IMR-90 (cell line): ENCODE results near the gene GSG1. TPM values are rescaled to one million over a fixed set of nuclear protein-coding genes. Genes with fewer than 3 reads are reported as not detected.

ENCODE experiments used
- ATAC-seq: fragments of 200-7000 bp; cut with Tn5 transposase; 2 replicates; pipeline ENCODE4 v1.9.1; 2020; ENCODE audit warnings: low read depth, mild to moderate bottlenecking, moderate library complexity
- BruUV-seq: library from RNA; stranded (reverse); fragments of 400-500 nt; replicated peaks from 2 replicates; lab custom pipeline; 2021; lab: Mats Ljungman, UMichigan
- CTCF ChIA-PET: fragments of 300-600 bp; formaldehyde crosslinking; extraction: SDS; loops from one replicate; lab custom pipeline; 2021; ENCODE audit warnings: antibody characterized with exemption; lab: Yijun Ruan, JAX
- POLR2A ChIA-PET: fragments of 300-600 bp; sonication (Branson Sonifier 250); formaldehyde crosslinking; loops from one replicate; lab custom pipeline; 2022; ENCODE audit warnings: antibody characterized with exemption; ENCODE audit not compliant: unreplicated experiment; lab: Charles Lee
- DNase-seq: peaks from one replicate; pipeline ENCODE4 v3.0.0; 2013
- H2AFZ ChIP-seq: replicated peaks from 2 replicates; pipeline ENCODE3; 2013; ENCODE audit warnings: low read length, mild to moderate bottlenecking; ENCODE audit not compliant: poor library complexity
- H2AK5ac ChIP-seq: 2 replicates; pipeline ENCODE4 v1.6.1; 2013; ENCODE audit warnings: low read depth, low read length, inconsistent platforms
- H2AK9ac ChIP-seq: replicated peaks from 2 replicates; pipeline ENCODE3; 2013; ENCODE audit warnings: mild to moderate bottlenecking, low read depth, low read length, moderate library complexity; ENCODE audit not compliant: poor library complexity
- H2BK120ac ChIP-seq: 2 replicates; pipeline ENCODE4 v1.6.1; 2013; ENCODE audit warnings: low read depth, low read length, inconsistent platforms
- H2BK15ac ChIP-seq: 3 replicates; pipeline ENCODE4 v1.6.1; 2013; ENCODE audit warnings: low read depth, low read length, inconsistent platforms
- H2BK20ac ChIP-seq: 2 replicates; pipeline ENCODE4 v1.6.1; 2013; ENCODE audit warnings: low read depth, mild to moderate bottlenecking, inconsistent platforms, low read length, moderate library complexity
- H2BK5ac ChIP-seq: 2 replicates; pipeline ENCODE4 v1.6.1; 2013; ENCODE audit warnings: mild to moderate bottlenecking, low read depth, low read length, inconsistent platforms; ENCODE audit not compliant: poor library complexity, severe bottlenecking
- H3K14ac ChIP-seq: replicated peaks from 2 replicates; pipeline ENCODE4 v1.6.1; 2013; ENCODE audit warnings: low read depth, low read length, inconsistent platforms
- H3K18ac ChIP-seq: 2 replicates; pipeline ENCODE4 v1.6.1; 2013; ENCODE audit warnings: low read depth, low read length, control low read depth
- H3K23ac ChIP-seq: 2 replicates; pipeline ENCODE4 v1.6.1; 2013; ENCODE audit warnings: low read depth, low read length, inconsistent platforms
- H3K27ac ChIP-seq: 2 replicates; pipeline ENCODE4 v1.5.1; 2013; ENCODE audit warnings: mild to moderate bottlenecking, control low read depth, low read length; ENCODE audit not compliant: insufficient read depth
- H3K27me3 ChIP-seq: 2 replicates; pipeline ENCODE4 v1.6.1; 2013; ENCODE audit warnings: low read length; ENCODE audit not compliant: control insufficient read depth, insufficient read depth
- H3K36me3 ChIP-seq: 2 replicates; pipeline ENCODE4 v1.6.1; 2013; ENCODE audit warnings: low read length, mixed read lengths; ENCODE audit not compliant: control insufficient read depth, insufficient read depth
- H3K4ac ChIP-seq: 2 replicates; pipeline ENCODE4 v1.6.1; 2013; ENCODE audit warnings: low read depth, low read length, inconsistent platforms
- H3K4me1 ChIP-seq: 2 replicates; pipeline ENCODE4 v1.6.1; 2013; ENCODE audit warnings: low read length, mixed read lengths; ENCODE audit not compliant: control insufficient read depth, insufficient read depth
- H3K4me2 ChIP-seq: 2 replicates; pipeline ENCODE4 v1.6.1; 2013; ENCODE audit warnings: low read depth, mild to moderate bottlenecking, control low read depth, low read length, moderate library complexity
- H3K4me3 ChIP-seq: 2 replicates; pipeline ENCODE4 v1.5.1; 2013; ENCODE audit warnings: low read depth, mild to moderate bottlenecking, control low read depth, low read length, moderate library complexity; ENCODE audit not compliant: insufficient read depth
- H3K56ac ChIP-seq: 2 replicates; pipeline ENCODE4 v1.6.1; 2013; ENCODE audit warnings: low read length, inconsistent platforms; ENCODE audit not compliant: insufficient read depth; ENCODE audit errors: extremely low read depth
- H3K79me1 ChIP-seq, 2 experiments: 2 replicates each; pipeline ENCODE4 v1.6.1; 2013; ENCODE audit warnings: low read length in 2 of 2, inconsistent platforms in 1 of 2, low read depth in 1 of 2
- H3K9ac ChIP-seq: 2 replicates; pipeline ENCODE4 v1.6.1; 2013; ENCODE audit warnings: low read depth, low read length, control low read depth
- H3K9me1 ChIP-seq: 2 replicates; pipeline ENCODE4 v1.6.1; 2013; ENCODE audit warnings: low read length, inconsistent platforms; ENCODE audit not compliant: insufficient read depth
- H3K9me3 ChIP-seq: 2 replicates; pipeline ENCODE4 v1.6.1; 2013; ENCODE audit warnings: low read length; ENCODE audit not compliant: control insufficient read depth, insufficient read depth
- H4K20me1 ChIP-seq: 2 replicates; pipeline ENCODE4 v1.6.1; 2013; ENCODE audit warnings: low read length, inconsistent platforms; ENCODE audit not compliant: insufficient read depth
- H4K5ac ChIP-seq: 2 replicates; pipeline ENCODE4 v1.6.1; 2013; ENCODE audit warnings: mild to moderate bottlenecking, low read depth, low read length, control low read depth
- H4K8ac ChIP-seq, 2 experiments: 2 replicates each; pipeline ENCODE4 v1.6.1; 2013; ENCODE audit warnings: low read depth in 2 of 2, low read length in 2 of 2, control low read depth in 1 of 2, inconsistent platforms in 1 of 2
- H4K91ac ChIP-seq: 2 replicates; pipeline ENCODE4 v1.6.1; 2013; ENCODE audit warnings: low read depth, low read length, inconsistent platforms; ENCODE audit not compliant: insufficient read depth
- BHLHE40 ChIP-seq: fragments of 150-350 bp; IDR thresholded peaks from 2 replicates; pipeline ENCODE4 v1.6.1; 2016; ENCODE audit warnings: mild to moderate bottlenecking, low read depth, low read length
- CHD1 ChIP-seq: IDR thresholded peaks from 2 replicates; pipeline ENCODE4 v1.6.1; 2012; ENCODE audit warnings: low read depth, low read length, improper control_type of control experiment
- FOS ChIP-seq: fragments of 150-350 bp; IDR thresholded peaks from 2 replicates; pipeline ENCODE4 v1.6.1; 2016; ENCODE audit warnings: low read depth, low read length
- MAFK ChIP-seq: IDR thresholded peaks from 2 replicates; pipeline ENCODE4 v1.6.1; 2012; ENCODE audit warnings: low read depth, low read length, improper control_type of control experiment
- MAZ ChIP-seq: IDR thresholded peaks from 2 replicates; pipeline ENCODE4 v1.6.1; 2012; ENCODE audit warnings: low read depth, mild to moderate bottlenecking, low read length, improper control_type of control experiment, moderate library complexity, borderline replicate concordance
- MXI1 ChIP-seq: IDR thresholded peaks from 2 replicates; pipeline ENCODE4 v1.6.1; 2012; ENCODE audit warnings: low read depth, mild to moderate bottlenecking, low read length, moderate library complexity, borderline replicate concordance
- NFE2L2 ChIP-seq: fragments of 150-350 bp; IDR thresholded peaks from 2 replicates; pipeline ENCODE4 v1.6.1; 2016; ENCODE audit warnings: low read depth, mild to moderate bottlenecking, low read length
- POLR2A ChIP-seq: IDR thresholded peaks from 2 replicates; pipeline ENCODE4 v1.6.1; 2012; ENCODE audit warnings: mild to moderate bottlenecking, low read depth, low read length
- RAD21 ChIP-seq: IDR thresholded peaks from 2 replicates; pipeline ENCODE4 v1.6.1; 2012; ENCODE audit warnings: low read length, improper control_type of control experiment
- RCOR1 ChIP-seq: IDR thresholded peaks from 2 replicates; pipeline ENCODE4 v1.6.1; 2012; ENCODE audit warnings: mild to moderate bottlenecking, low read length, improper control_type of control experiment; ENCODE audit not compliant: insufficient replicate concordance
- RFX5 ChIP-seq: IDR thresholded peaks from 2 replicates; pipeline ENCODE4 v1.8.0; 2012; ENCODE audit warnings: low read depth, mild to moderate bottlenecking, low read length, moderate library complexity
- SMC3 ChIP-seq: fragments of 150-350 bp; IDR thresholded peaks from 2 replicates; pipeline ENCODE4 v1.6.1; 2016; ENCODE audit warnings: low read depth, mild to moderate bottlenecking, antibody characterized with exemption, low read length, moderate library complexity
- WGBS, 2 experiments: methylation state at CpG; one replicate each; pipeline versions ENCODE4 v1.1.5 to v1.1.7; 2013; ENCODE audit warnings: missing lambda C conversion rate in 2 of 2; ENCODE audit not compliant: insufficient read length in 1 of 2; ENCODE audit errors: extremely low coverage in 2 of 2; 5-methylcytosine and 5-hydroxymethylcytosine counted together
- dilution Hi-C: fragments of 300-500 bp; cut with HindIII; formaldehyde crosslinking; loops from one replicate; pipeline ENCODE4 v1.14.3; 2018; ENCODE audit warnings: low sequenced_read_pairs; ENCODE audit not compliant: unreplicated experiment
- in situ Hi-C: fragments of 300-500 bp; cut with MboI; formaldehyde crosslinking; loops from 3 replicates; pipeline ENCODE4 v1.14.3; 2019; ENCODE audit warnings: low sequenced_read_pairs, inconsistent platforms, mixed read lengths
- intact Hi-C: fragments of 100-400 bp; cut with micrococcal nuclease; formaldehyde crosslinking; loops from 2 replicates; pipeline ENCODE4 v1.10.0; 2022
- polyA plus RNA-seq, 3 experiments: library from polyadenylated mRNA; depleted of rRNA; stranded (reverse); fragments of >200 nt; gene quantifications; 2 replicates each; pipeline ENCODE4 v1.2.3, GENCODE V29; 2012; ENCODE audit warnings: low replicate concordance in 1 of 3
- total RNA-seq: library from RNA; depleted of rRNA; stranded (reverse); fragments of >200 nt; gene quantifications from 2 replicates; pipeline ENCODE4 v1.2.3, GENCODE V29; 2012
- TF ChIP-seq, protein P1 (sequence below): conservative IDR thresholded peaks from 2 replicates; pipeline ENCODE4 v1.5.1; 2012; ENCODE audit warnings: mild to moderate bottlenecking, low read depth, low read length, improper control_type of control experiment
- TF ChIP-seq, protein P2 (sequence below): fragments of 150-350 bp; IDR thresholded peaks from 2 replicates; pipeline ENCODE4 v1.6.1; 2017; ENCODE audit warnings: mild to moderate bottlenecking, antibody characterized with exemption, low read length, low read depth

GSG1 gene
- total and polyA plus RNA-seq, 2 of the 4 experiments (the other 2 are of a cell fraction), result 1.8 to 2.9 TPM

DNA sequence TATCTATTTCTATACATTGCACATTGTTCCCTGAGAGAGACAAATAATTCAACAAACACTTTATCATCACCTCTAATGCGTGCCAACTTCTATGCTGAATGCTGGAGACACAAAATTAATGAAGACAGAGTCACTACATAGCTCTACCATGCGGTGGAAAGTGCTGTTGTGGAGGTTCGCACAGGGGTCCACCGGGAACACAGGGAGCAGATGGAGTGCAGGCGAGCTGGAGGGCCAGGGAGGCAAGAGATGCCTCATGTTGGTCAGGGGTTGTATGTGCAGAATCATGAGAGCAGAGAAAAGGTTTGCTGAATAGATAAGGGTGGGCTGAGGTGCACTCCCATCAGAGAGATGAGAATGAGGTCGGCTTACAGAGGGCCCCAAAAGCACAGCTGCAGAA is 34.1 kb downstream of the GSG1 start:
- Histone ChIP-seq H3K4me2 (no peak overlapping the region), H3K79me1 (no peaks in the 10 kb centered on the region), H2BK15ac (no peak overlapping the region), H3K36me3 (peaks cover 4% of the 10 kb centered on the region; the same call in 1 of the 2 replicates), H2AK9ac (no peak overlapping the region), H3K4me1 (peaks cover 2% of the 10 kb centered on the region; the same call in 1 of the 2 replicates), H3K14ac (no peak overlapping the region), H3K27ac (no peak overlapping the region), H3K9ac (no peak overlapping the region), H3K27me3 (no peaks in the 10 kb centered on the region), H4K5ac (no peak overlapping the region), H2BK120ac (no peak overlapping the region), H3K18ac (no peak overlapping the region), H4K8ac (no peak overlapping the region), H3K9me3 (no peaks in the 10 kb centered on the region), H4K91ac (no peak overlapping the region), H3K4me3 (no peak overlapping the region), H2AK5ac (no peak overlapping the region), H2AFZ (no peak overlapping the region), H2BK5ac (no peak overlapping the region), H3K4ac (no peak overlapping the region), H4K20me1 (no peaks in the 10 kb centered on the region), H3K56ac (no peak overlapping the region), H2BK20ac (no peak overlapping the region), H3K9me1 (peaks cover 9% of the 10 kb centered on the region; the same call in 1 of the 2 replicates), H3K23ac (no peak overlapping the region)
- intact Hi-C loops (no loop called here), dilution Hi-C loops (no loop called here), in situ Hi-C loops (no loop called here)
- TF ChIP-seq MAZ (no peak), RCOR1 (no peak), RFX5 (no peak), FOS (no peak), NFE2L2 (no peak), MXI1 (no peak), SMC3 (no peak), BHLHE40 (no peak), POLR2A (no peak), RAD21 (no peak), CHD1 (no peak), MAFK (no peak)
- TF ChIP-seq, protein P1, sequence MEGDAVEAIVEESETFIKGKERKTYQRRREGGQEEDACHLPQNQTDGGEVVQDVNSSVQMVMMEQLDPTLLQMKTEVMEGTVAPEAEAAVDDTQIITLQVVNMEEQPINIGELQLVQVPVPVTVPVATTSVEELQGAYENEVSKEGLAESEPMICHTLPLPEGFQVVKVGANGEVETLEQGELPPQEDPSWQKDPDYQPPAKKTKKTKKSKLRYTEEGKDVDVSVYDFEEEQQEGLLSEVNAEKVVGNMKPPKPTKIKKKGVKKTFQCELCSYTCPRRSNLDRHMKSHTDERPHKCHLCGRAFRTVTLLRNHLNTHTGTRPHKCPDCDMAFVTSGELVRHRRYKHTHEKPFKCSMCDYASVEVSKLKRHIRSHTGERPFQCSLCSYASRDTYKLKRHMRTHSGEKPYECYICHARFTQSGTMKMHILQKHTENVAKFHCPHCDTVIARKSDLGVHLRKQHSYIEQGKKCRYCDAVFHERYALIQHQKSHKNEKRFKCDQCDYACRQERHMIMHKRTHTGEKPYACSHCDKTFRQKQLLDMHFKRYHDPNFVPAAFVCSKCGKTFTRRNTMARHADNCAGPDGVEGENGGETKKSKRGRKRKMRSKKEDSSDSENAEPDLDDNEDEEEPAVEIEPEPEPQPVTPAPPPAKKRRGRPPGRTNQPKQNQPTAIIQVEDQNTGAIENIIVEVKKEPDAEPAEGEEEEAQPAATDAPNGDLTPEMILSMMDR, result no peak
- TF ChIP-seq, protein P2, sequence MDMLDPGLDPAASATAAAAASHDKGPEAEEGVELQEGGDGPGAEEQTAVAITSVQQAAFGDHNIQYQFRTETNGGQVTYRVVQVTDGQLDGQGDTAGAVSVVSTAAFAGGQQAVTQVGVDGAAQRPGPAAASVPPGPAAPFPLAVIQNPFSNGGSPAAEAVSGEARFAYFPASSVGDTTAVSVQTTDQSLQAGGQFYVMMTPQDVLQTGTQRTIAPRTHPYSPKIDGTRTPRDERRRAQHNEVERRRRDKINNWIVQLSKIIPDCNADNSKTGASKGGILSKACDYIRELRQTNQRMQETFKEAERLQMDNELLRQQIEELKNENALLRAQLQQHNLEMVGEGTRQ, result no peak
- POLR2A ChIA-PET, result no interaction called here
- DNase-seq (no peak), ATAC-seq (no peak)
- CTCF ChIA-PET, result no interaction called here
- no CpG with 5 or more reads among the region's 6 CpGs for WGBS, 2 experiments
- no TSS peak for BruUV-seq
